ENCODE measurements around the gene CPEB4. TPM values are rescaled to one million over a fixed set of nuclear protein-coding genes. Genes with fewer than 3 reads are reported as not detected.

The CPEB4 gene
- total and polyA plus RNA-seq, 10 of the 15 experiments (the other 5 are each of a cell fraction or from before 2014, with no cell fraction given): 6.9 to 33.1 (median 20.4) TPM

GRCh38 chr5:173972607-173972924 is 84.4 kb downstream of the CPEB4 start:
- Histone ChIP-seq H3K4me1 (ENCODE audit: control insufficient read depth, insufficient read depth, low read length) (peaks cover 12% of the 10 kb centered on the region), H3K4me2 (ENCODE audit: control insufficient read depth, insufficient read depth) (peak overlapping the region; percentile 99)
- POLR2A ChIA-PET: interaction anchor here (1.0 to 1.6 kb wide), 2 partner anchors 354 to 356 kb away, joined by 3 to 5 read pairs; partner anchors contain the start of gene BOD1

More at GRCh38 chr5:173972607-173972924, 84.4 kb downstream of the CPEB4 start:
- H4K20me1 ChIP-seq (ENCODE audit: control insufficient read depth, insufficient read depth): no peaks in the 10 kb centered on the region
- ChIA-PET CTCF (interaction anchor here (0.6 to 6.8 kb wide), 36 partner anchors 9 to 680 kb away, joined by 3 to 242 read pairs (median 4); partner anchors contain the start of genes BOD1 and CPEB4), SMC1A (ENCODE audit: uncharacterized antibody, unreplicated experiment) (interaction anchor here (0.6 to 8.5 kb wide), 28 partner anchors 9 to 370 kb away, joined by 3 to 171 read pairs (median 4); partner anchors contain the start of gene BOD1), RAD21 (ENCODE audit: unreplicated experiment) (interaction anchor here (0.9 to 5.6 kb wide), 17 partner anchors 9 to 400 kb away, joined by 3 to 90 read pairs (median 5); partner anchors contain the start of gene BOD1)
- H3K27me3 ChIP-seq (replicated peaks in 1 of 2; ENCODE audit: control insufficient read depth in 2 of 2, insufficient read depth in 2 of 2, low read length in 1 of 2): no peaks in the 10 kb centered on the region
- H3K9ac ChIP-seq (ENCODE audit: control insufficient read depth, insufficient read depth, low read length): 0 out of 2 replicates have a peak overlapping the region, but pooled peaks have one; percentile 51
- peak overlapping the region; percentile 66; the same call in 1 of the 2 replicates for H3K4me3 ChIP-seq
- DNase-seq (ENCODE audit: low read depth, low spot score) (no peak), ATAC-seq (no peak; the same call in 2 of the 3 replicates), FAIRE-seq (no peak)
- 51% methylated on average over 6 of the region's 6 CpGs for WGBS (ENCODE audit: insufficient coverage, insufficient replicate concordance, low lambda C conversion rate, missing lambda C conversion rate)
- no peaks in the 10 kb centered on the region for H3K79me2 ChIP-seq (ENCODE audit: control insufficient read depth, insufficient read depth, low read length)
- no peaks in the 10 kb centered on the region for H3K36me3 ChIP-seq (ENCODE audit: control insufficient read depth in 2 of 2, insufficient read depth in 2 of 2, low read length in 1 of 2)
- H2AFZ ChIP-seq (ENCODE audit: control insufficient read depth, low read depth, low read length): peak overlapping the region; percentile 99
- BruUV-seq (replicated peaks): no TSS peak
- in situ Hi-C loops (cut with MboI) (no loop called here), intact Hi-C loops (cut with micrococcal nuclease; ENCODE audit: unreplicated experiment) (loop anchor here (5.0 to 10.0 kb wide), 4 partner anchors 150 to 678 kb away; no protein-coding TSS in a partner anchor)
- H3K9me3 ChIP-seq (replicated peaks; ENCODE audit: control insufficient read depth, insufficient read depth, low read length): no peaks in the 10 kb centered on the region
- H3K27ac ChIP-seq (ENCODE audit: control insufficient read depth, insufficient read depth): no peak overlapping the region
- no peak for TF ChIP-seq FOXK2 (IDR thresholded peaks at IDR 0.05)
- no peak for TF ChIP-seq SKIL (IDR thresholded peaks at IDR 0.05; ENCODE audit: low read depth, poor library complexity, severe bottlenecking)
- no peak for TF ChIP-seq RBBP5 (conservative IDR thresholded peaks at IDR 0.05)
- no peak for TF ChIP-seq LARP7 (IDR thresholded peaks at IDR 0.05)
- TF ChIP-seq JUND (IDR thresholded peaks at IDR 0.05; ENCODE audit: low read depth, low read length): no peak
- no peak for TF ChIP-seq CHD4 (IDR thresholded peaks at IDR 0.05)
- no peak for TF ChIP-seq ZNF622 (IDR thresholded peaks at IDR 0.05)
- TF ChIP-seq SMARCA5 (IDR thresholded peaks at IDR 0.05): no peak
- no peak for TF ChIP-seq EED (IDR thresholded peaks at IDR 0.05; ENCODE audit: low read depth)
